GM20431 (cell line): ENCODE results near the gene CDK14.

Source experiments
- in situ Hi-C: fragments of 300-500 bp; cut with MseI, MboI; formaldehyde crosslinking; loops from one replicate; pipeline ENCODE4 v1.15.0; 2020; ENCODE audit warnings: low sequenced_read_pairs; ENCODE audit not compliant: unreplicated experiment

Gene CDK14

DNA sequence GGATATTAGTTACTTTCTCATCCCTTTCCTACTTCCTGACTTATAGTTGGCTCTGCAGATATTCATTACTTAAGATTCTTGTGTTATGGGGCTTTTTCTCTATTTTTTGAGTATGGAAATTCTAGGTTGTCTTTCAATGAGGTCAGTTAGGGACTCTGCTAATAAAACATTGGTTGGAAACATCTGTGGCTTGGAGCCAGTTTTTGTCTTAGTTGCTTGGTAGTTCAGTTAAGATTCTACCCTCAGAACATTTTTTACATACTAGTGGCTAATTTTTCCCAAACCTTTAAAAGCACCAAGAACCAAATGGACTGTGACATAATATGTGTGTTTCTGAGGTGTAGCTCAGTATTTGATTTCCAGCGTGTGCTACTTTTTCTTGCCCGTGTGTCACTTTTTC is 362.5 kb downstream of the CDK14 start:
- in situ Hi-C loops: no loop called here

DNA sequence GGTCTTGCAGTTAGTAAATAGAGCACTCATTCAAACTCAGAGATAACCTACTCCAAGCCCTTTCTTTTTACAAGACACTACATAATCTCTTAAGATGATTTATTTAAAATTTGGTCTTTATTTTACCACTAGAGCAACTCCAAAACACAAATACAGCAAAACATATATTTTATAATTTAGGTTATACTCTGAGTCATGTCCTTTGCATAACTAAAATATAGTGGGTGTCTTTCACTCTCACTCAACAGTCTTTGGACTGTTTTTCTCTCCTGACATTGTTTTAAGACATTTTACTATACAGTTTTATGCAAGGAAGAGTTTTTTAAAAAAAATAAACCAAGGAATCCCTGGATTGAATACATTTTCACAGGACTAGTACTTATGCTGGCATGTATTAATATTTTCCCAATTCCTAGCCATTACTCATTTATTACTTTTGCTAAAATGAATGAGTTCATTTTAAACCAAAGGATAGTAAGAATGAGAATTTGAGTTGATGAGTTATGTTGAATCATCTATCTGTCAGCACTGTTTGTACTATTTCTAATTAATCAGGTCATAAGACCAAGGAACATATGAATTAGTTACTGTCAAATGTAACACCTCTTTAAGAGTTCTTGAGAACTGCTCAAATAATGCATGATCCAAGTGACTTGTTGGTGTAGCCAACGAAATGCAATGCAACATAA is 365.1 kb downstream of the CDK14 start:
- in situ Hi-C loops: no loop called here

DNA sequence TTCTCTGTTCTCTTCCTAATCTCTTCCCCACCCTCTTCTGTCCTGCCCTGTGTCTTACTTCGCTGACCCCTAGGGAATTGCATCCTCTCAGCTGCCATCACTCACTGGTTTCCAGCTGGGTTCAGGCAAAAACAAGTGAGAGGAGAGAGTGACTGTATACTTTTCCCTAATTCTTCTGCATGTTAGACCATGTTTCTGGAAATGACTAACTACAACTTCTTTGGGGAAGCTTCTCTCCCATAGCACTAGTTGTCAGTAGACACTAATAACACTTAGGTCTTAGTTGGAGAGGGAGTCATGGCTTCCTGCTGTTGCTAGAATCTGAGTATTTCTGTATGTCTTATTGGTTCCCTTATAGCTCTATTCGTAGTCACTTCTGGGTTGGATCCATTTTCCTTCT is 369.1 kb downstream of the CDK14 start:
- in situ Hi-C loops: no loop called here

DNA sequence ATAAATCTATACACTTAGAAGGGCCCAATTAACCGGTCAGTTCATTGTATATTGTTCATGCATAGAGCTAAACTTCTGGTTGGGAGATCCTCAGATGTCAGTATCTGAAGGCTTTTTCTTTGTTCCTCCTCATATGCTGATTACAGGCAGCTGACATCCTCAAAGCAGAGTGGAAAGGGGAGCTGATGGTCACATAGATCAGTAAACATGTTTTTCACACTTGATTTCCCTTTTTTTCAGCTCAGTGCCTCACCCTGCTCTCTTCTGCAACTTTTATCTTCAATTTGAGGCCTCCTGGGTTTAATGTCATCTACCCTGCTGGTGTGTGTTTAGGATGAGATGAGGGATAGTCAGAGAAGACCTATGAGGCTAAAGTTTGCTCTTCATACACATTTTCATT is 370.2 kb downstream of the CDK14 start:
- in situ Hi-C loops: no loop called here

DNA sequence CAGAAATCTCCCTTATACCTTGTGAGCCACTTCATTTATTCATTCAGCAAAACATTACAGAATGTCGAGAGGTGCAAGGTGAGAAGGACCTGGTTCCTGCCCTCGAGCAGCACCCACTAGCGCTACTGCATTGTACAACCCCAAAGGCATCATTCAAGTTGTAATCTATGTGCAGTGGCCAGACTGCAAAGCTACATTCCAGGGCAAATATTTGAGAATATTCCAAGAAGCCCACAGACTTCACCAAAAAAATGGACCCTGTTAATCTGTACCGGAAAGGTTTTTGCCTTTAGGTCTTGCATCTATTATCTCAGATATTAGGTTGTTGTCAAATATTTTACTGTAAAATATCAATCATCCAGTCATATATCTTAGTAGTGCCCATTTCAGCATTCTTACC is 372.8 kb downstream of the CDK14 start:
- in situ Hi-C loops: no loop called here

DNA sequence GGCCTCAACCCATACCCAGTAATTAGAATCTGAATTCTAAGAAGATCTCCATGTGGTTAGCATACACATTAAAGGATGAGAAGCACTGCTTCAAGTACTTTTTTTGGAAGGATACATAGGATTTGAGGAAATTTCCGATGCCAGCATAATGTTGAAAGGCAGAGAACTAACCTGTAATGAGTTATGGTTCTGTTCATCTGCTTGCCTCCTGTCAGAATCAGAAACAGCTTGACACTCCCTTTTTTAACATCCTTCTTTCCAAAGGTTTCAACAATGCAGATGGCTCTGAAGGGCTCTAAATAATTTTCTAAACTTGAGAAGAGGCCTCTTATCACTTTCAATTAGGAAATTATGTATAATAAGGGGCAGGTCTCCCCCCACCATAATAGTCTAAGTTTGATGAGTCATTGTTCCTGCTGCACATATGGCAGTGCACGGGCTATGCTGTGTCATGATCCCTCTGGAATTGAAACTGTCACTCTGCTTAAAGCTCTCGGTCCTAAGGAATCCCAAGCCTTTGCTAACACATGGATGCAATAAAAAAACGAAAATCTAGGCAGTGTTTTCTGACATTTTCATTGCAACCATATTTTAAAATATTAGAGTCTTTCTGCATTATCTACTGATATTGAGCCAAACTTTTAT is 376.9 kb downstream of the CDK14 start:
- in situ Hi-C loops: no loop called here

DNA sequence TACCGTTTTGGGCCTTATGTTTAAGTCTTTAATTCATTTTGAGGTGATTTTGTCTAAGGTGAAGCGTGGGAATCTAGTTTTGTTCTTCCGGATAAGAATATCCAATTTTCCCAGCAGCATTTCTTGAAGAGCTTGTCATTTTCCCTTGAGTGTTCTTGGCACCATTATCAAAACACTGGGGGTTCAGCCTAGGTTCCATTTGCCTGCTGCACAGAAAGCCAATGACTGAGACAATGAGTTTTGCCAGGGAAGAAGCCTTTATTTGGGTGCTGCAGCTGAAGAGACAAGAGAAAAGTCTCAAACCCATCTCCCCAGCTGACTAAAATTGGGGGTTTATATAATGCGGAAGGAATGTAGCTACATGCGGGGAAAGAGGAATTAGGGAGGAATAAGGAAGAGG is 380.9 kb downstream of the CDK14 start:
- in situ Hi-C loops: no loop called here

DNA sequence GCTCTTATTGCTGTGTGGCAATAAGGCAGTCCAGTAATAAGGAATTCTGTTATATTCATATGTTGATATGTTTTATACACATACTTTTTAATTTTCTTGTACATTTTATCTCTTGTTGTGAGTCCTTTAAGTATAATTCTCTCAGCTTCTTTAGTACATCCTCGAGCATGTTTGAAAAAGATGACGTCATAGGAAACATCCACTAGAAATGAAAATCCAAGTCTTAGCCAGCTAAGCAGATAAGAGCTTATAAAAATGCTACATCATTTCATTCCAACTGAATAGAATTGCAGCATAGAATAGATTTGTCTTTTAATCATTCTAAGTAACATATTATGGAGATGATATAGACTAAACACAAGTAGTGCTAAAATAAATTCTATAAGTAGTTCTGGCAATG is 384.4 kb downstream of the CDK14 start:
- in situ Hi-C loops: no loop called here

DNA sequence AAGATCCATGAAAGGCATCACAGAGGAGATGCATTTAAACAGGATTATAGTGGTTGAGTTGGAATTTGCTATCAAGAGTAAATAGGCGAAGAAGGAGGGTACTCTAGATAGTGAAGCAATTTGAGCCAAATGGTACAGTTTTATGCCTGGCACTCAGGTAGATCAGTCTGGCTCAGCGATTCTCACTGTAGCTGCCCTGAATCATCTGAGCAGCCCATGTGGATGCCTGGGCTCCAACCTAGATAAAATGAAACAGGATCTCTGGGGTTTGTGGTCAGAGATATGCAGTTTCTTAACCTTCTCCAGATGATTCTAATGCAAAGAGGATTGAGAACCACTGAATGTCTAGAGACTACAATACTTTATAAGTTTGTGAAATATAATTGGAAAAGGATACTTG is 386.1 kb downstream of the CDK14 start:
- in situ Hi-C loops: no loop called here

DNA sequence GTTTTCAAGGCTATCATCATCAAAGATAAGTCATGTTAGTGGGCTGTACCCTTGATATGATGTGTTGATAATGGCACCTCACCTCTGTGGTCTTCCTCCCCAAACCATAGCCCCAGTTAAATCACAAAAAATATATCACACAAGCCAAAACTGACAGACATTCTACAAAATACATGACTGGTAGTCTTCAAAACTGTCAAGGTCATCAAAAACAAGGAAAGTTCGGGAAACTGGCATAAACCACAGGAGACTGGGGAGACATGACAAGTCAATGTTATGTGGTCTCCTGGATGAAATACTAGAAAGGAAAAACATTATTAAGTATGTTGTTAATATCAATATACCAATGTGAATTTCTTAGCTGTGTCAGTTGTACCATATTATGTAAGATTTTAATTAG is 388.6 kb downstream of the CDK14 start:
- in situ Hi-C loops: no loop called here

DNA sequence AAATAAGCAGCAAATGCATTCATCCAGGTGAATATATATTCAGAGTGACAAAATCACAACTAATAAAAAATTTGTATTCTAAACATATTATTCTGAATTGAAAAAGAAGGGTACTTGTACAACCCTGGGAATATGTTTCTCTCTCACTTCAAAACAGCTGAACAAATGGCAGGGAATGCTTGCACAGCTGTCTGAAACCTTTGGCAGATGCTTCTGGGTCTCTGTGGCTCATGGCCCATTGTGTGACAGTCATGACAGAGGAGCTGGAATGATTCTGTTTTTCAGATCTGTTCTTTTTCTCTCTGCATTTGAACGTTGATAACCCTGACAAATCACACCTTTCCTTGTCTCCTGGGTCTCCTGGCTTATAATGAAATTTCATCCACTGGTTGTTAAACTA is 392.4 kb downstream of the CDK14 start:
- in situ Hi-C loops: no loop called here

DNA sequence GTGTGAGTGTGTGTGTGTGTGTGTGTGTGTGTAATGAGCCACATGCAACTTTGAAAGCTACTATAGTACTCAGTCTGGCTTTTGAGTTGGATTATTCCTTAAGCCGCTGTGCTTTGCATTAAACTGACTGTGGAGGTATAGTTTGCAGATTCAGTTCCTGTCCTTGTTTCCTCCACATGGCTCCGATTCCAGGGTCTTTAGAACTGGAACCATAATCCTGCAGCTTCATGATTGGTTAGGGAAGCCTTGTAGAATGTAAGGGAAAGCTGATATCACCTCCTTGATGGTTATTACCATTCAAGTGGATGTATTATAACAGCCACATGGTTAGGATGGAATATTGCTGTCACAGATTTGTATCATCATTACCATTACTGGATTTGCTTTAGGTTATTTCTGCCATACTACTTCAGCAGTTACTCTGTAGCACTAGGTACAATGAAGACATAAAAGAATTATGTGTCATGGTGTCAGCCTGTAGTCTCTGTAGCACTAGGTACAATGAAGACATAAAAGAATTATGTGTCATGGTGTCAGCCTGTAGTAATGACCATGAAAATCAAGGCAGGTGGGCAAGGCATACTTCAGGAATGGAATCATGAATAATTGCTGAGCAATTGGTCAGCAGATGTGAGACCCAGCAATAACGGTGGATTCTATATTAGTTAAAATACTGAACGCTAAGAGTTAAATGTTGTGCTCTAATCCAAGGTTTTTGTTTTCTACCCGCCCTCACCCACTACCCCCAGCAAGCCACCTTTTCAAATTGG is 393.1 kb downstream of the CDK14 start:
- in situ Hi-C loops: no loop called here

DNA sequence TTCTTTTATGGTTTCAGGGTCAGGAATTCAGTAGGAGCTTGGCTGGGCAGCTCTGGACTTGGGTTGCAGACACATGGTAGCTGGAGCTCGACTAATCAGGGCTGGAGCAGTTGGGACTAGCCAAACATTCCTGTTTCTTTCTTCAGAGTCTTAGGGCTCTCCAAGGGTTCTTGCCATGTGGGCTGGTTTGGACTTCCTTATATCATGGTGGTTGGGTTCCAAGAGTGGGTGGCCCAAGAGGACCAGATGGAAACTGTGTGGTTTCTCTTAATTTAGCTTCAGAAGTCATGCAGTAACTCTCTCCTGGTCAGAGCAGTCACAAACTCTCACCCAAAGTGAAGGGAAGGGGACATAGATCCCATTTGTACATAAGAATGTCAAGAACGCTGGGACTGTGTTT is 398.0 kb downstream of the CDK14 start:
- in situ Hi-C loops: no loop called here

DNA sequence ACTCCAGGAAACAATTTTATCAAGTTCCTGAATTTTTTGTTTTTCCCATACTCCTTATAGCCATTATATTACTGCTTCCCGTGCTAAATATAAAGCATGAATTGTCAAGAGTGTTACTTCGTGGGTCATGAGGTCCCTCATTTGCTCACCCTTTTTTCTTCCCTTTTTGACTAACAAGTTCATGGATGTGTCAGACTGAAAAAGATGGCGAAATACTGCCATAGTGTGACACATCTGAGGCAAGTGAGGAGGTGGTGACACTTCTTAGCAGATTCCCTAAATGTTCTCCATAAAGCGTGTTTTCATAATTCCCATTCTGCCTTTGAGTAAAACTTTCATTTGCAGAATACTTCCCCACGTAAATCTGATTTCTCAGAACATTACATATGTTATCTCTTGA is 398.5 kb downstream of the CDK14 start:
- in situ Hi-C loops: no loop called here

DNA sequence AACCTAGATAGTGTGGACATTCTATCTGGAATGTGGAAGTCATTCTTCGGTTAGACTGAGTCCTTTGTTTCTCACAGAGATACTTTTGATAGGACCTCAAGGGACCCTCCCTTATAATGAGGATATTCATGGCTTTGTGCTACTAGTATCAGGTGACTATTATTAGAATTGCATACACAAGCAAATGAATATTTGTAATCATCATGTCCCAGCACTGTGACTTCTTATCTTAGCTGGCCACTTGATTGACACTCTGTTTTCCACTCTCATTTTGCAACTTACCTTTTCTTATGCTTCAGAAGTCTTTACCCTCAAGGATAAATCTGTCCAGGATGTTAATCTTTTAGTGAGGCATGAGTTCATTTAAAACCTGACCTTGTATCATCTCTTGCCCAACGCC is 399.9 kb downstream of the CDK14 start:
- in situ Hi-C loops: no loop called here

DNA sequence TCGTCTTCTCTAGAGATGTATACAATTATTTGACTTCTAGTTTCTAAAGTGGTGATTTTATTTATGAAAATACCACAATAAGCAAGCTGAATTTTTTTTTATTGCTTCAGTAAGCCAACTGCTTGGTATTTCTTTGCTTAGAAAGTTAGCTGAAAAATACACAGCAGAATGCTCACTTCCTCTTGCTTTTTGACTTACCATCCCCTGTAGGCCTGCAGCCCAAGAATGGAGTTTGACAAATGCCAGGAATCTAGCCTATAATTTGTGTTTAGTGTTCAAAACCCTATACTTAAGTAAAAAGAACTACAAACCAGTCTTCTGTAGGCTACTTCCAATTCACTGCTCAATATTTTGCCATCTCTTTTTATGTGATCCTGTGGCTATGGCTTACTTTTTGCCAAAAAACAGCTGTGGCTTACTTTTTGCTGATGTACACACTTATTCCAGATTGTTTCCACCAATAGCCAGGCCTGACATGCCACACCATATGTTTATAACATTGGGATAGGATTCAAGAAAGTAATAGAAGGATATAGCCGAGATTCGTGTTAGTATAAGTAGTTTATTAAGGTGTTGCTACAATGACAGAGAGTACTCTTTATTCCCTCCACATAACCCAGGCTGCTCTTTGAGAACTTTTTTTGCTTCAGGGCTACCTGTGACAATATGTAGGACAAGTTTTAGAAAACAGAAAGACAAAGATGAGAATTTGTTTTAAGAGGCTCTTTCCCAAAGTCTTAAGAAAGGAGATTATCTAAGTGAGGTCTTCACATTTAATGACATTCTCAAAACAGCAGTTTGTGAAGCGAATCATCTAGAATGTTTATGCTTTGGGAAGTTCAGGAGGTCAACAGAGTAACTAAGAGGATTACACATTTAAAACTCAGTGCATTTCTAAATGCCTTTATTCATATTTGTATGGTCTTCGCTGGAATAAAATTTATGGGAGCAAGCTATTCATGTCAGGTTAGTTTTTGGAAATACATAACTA is 404.2 kb downstream of the CDK14 start:
- in situ Hi-C loops: no loop called here

DNA sequence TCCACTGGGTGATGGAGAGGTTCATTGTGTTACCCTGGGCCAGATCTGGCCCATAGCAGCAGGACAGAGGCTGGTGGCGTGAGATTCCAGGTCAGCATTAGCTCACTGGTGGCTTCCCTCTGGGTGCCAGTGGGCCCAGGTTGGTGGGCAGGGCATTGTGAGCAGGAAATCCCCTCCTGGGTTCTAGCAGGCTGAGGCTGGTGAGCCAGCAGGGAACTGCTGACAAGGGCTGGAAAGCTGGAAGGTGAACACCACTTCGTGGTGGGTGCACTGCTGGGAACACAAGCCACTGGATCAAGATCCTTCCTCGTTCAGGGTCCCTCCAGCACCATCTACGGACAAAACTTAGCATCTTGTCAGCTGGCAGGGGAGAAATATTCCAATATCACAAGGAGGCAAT is 408.9 kb downstream of the CDK14 start:
- in situ Hi-C loops: no loop called here

DNA sequence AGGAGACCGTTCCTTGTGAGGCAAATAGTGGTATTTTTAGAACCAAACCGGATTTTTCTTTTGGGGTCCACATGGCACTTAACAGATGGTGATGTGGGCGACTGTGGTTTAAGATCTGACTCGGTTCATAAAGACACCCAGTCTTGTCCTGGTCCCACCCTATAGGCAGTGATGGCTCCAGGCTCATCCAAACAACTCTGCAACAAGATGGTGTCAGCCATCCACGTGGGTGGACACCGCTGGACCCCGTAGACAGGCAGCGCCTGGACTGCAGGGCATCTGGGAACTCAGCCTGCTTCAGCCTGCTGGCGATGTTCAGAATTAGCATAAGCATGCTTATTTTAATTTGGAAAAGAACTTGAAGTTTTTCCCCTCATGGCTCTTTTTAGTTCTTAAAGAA is 409.7 kb downstream of the CDK14 start:
- in situ Hi-C loops: no loop called here

DNA sequence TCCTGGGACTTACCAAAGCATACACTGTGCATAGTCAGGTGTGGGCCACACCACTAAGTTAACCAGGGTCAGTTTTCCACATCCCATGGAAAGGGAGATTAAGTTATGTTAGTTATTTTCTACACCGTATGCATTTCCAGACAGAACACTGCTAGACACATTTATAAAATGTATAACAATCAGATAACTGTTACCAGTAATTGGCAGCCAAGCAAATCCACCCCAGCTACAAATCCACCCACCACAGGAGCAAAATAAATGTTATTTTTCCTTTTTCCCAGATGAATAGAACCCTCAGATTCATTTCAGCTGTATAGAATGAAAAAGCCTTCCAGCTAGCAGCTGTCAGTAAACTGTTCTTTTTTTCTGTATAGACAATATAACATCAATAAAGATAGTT is 411.2 kb downstream of the CDK14 start:
- in situ Hi-C loops: no loop called here

DNA sequence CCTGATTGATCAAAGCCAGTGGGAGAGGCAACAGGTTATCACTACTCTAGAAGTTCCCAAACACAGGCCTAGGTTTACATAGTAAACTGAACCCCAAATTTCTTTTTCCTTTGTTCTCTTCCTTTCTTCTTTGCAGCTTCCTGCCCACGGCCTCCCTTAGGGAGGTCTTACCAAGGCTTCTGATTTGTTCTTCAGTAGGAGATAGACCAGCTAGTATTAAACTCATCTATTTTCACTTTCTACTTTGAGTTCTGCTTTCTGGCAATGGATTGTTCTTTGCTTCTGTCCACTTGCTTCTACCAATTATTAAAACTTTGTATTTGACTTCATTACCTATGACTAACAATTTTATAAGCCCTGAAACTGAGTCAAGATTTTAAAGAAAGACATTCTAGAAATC is 417.0 kb downstream of the CDK14 start:
- in situ Hi-C loops: no loop called here
